MM.1S (cell line): ENCODE results near the gene HMG20A.
A peak's percentile ranks its signal among the peaks of the same experiment; 100 is the strongest.

Experiments used
- DNase-seq: peaks from one replicate; pipeline ENCODE4 v3.0.0-alpha.2; 2015
- H2AFZ ChIP-seq: fragments of 300-600 bp; sonication (generic); 2 replicates; pipeline ENCODE4 v1.6.0; 2016; ENCODE audit warnings: antibody characterized with exemption, low read length
- H3F3A ChIP-seq: fragments of 300-600 bp; sonication (generic); 2 replicates; pipeline ENCODE4 v1.6.1; 2016; ENCODE audit warnings: mild to moderate bottlenecking, antibody characterized with exemption, low read length, moderate library complexity, mixed read lengths; ENCODE audit not compliant: insufficient read depth
- H3K27ac ChIP-seq: fragments of 300-600 bp; sonication (generic); 2 replicates; pipeline ENCODE4 v1.5.1; 2016; ENCODE audit warnings: mild to moderate bottlenecking, low read length
- H3K27me3 ChIP-seq: fragments of 300-600 bp; sonication (generic); replicated peaks from 2 replicates; pipeline ENCODE4 v1.6.0; 2016; ENCODE audit warnings: low read length; ENCODE audit not compliant: insufficient read depth
- H3K36me3 ChIP-seq: fragments of 300-600 bp; sonication (generic); replicated peaks from 2 replicates; pipeline ENCODE4 v1.6.1; 2016; ENCODE audit warnings: mild to moderate bottlenecking, low read length, mixed read lengths; ENCODE audit not compliant: insufficient read depth
- H3K4me1 ChIP-seq: fragments of 300-600 bp; sonication (generic); 2 replicates; pipeline ENCODE4 v1.6.1; 2016; ENCODE audit warnings: low read length, mixed read lengths
- H3K4me2 ChIP-seq: fragments of 300-600 bp; sonication (generic); 2 replicates; pipeline ENCODE4 v1.6.0; 2016; ENCODE audit warnings: low read depth, low read length
- H3K4me3 ChIP-seq: fragments of 300-600 bp; sonication (generic); 2 replicates; pipeline ENCODE4 v1.5.1; 2016; ENCODE audit warnings: low read length, mixed read lengths
- H3K79me2 ChIP-seq: fragments of 300-600 bp; sonication (generic); 2 replicates; pipeline ENCODE4 v1.6.1; 2016; ENCODE audit warnings: mixed run types, low read length, mixed read lengths
- H3K9ac ChIP-seq: fragments of 300-600 bp; sonication (generic); 2 replicates; pipeline ENCODE4 v1.6.1; 2016; ENCODE audit warnings: low read length, mixed read lengths
- H3K9me2 ChIP-seq: fragments of 300-600 bp; sonication (generic); replicated peaks from 2 replicates; pipeline ENCODE4 v1.6.1; 2016; ENCODE audit warnings: mild to moderate bottlenecking, low read length, mixed read lengths; ENCODE audit not compliant: insufficient read depth
- H3K9me3 ChIP-seq: fragments of 300-600 bp; sonication (generic); replicated peaks from 2 replicates; pipeline ENCODE4 v1.6.1; 2016; ENCODE audit warnings: mild to moderate bottlenecking, low read length, mixed read lengths; ENCODE audit not compliant: insufficient read depth
- H4K20me1 ChIP-seq: fragments of 300-600 bp; sonication (generic); 2 replicates; pipeline ENCODE4 v1.6.1; 2016; ENCODE audit warnings: mild to moderate bottlenecking, low read length, moderate library complexity, mixed read lengths; ENCODE audit not compliant: insufficient read depth
- EZH2 ChIP-seq: fragments of 300-600 bp; sonication (generic); optimal IDR thresholded peaks from 2 replicates; pipeline ENCODE3; 2017; ENCODE audit warnings: low read depth, mild to moderate bottlenecking, antibody characterized with exemption, low read length, mixed read lengths
- EZH2phosphoT487 ChIP-seq: fragments of 300-600 bp; sonication (generic); IDR thresholded peaks from 2 replicates; pipeline ENCODE4 v1.6.1; 2018; ENCODE audit warnings: antibody characterized with exemption, low read length
- TF ChIP-seq, protein P1 (sequence below): fragments of 300-600 bp; sonication (generic); IDR thresholded peaks from 2 replicates; pipeline ENCODE4 v1.5.1; 2016; ENCODE audit warnings: antibody characterized with exemption, low read length, mixed read lengths

Gene HMG20A

DNA sequence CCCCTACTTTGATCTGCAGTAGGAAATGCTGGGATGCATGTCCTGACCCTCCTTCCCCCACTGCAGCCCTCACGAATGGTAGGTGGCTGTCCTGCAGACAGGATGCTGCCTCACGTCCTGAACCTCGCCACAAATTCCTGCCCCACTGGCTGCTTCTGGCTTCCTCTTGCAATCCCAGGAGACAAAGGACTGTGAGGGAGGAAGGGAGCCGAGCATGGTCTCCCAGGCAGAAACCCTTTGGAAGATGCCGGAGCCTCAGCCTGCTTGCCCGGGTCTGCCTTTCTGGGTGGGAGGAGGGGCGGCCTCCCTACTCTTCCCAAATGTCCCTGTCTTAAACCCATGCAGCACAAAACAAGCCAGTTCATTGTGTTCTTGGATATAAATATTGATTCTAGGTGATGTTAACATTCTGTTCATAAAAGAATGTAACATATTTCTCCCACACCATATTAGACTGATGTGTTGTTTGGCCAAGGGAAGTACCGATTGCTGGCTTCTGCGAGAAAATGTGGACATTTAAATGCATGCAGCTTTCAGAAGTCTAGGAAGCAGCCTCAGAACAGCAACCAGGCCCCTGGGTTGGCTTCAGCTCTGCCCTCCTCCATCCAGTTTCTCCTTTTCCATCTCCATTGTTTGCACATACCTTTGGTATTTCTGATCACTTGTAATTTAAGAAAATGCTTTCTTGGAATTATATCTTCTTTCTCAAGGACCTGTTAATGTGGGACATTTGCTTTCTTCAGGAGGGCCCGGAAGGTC, 75.3 kb downstream of the HMG20A start:
- H2AFZ ChIP-seq, result no peak overlapping the region

DNA sequence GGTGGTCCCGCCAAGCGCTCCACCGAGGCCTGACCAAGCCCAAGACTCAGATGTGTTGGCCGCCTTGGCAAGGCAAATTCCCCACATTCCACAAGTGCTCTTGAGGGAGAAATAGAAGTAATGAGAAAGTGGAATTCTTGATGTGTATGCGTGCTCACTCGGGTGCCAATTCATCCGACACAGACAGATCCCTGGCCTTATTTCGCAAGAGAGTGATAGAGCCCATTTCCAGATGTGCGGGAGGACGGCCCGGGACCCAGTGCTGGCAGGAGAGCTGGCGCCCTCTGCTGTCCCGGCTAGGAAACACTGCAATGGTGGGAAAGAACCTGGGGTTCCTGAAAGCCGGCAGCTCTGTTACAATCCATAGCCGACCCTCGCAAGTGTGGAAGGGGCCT, 76.0 kb downstream of the HMG20A start:
- Histone ChIP-seq H3K27me3 (no peaks in the 10 kb centered on the region), H3K79me2 (no peaks in the 10 kb centered on the region), H3K9me2 (no peaks in the 10 kb centered on the region), H3K9me3 (no peaks in the 10 kb centered on the region), H3K4me1 (peaks cover 15% of the 10 kb centered on the region), H3K9ac (no peak overlapping the region), H3K4me3 (no peak overlapping the region), H3F3A (no peaks in the 10 kb centered on the region), H3K4me2 (no peak overlapping the region), H2AFZ (no peak overlapping the region), H3K36me3 (no peaks in the 10 kb centered on the region), H3K27ac (no peak overlapping the region), H4K20me1 (no peaks in the 10 kb centered on the region)
- DNase-seq, result peak; percentile 63
- no peak for TF ChIP-seq EZH2phosphoT487
- TF ChIP-seq, protein P1, sequence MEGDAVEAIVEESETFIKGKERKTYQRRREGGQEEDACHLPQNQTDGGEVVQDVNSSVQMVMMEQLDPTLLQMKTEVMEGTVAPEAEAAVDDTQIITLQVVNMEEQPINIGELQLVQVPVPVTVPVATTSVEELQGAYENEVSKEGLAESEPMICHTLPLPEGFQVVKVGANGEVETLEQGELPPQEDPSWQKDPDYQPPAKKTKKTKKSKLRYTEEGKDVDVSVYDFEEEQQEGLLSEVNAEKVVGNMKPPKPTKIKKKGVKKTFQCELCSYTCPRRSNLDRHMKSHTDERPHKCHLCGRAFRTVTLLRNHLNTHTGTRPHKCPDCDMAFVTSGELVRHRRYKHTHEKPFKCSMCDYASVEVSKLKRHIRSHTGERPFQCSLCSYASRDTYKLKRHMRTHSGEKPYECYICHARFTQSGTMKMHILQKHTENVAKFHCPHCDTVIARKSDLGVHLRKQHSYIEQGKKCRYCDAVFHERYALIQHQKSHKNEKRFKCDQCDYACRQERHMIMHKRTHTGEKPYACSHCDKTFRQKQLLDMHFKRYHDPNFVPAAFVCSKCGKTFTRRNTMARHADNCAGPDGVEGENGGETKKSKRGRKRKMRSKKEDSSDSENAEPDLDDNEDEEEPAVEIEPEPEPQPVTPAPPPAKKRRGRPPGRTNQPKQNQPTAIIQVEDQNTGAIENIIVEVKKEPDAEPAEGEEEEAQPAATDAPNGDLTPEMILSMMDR, result peak; percentile 94

More for the DNA sequence above, 75.3 kb downstream of the HMG20A start:
- Histone ChIP-seq H3K9me2 (no peaks in the 10 kb centered on the region), H3K9me3 (no peaks in the 10 kb centered on the region), H3F3A (no peaks in the 10 kb centered on the region), H3K9ac (no peak overlapping the region), H3K4me3 (no peak overlapping the region), H3K36me3 (no peaks in the 10 kb centered on the region), H4K20me1 (no peaks in the 10 kb centered on the region), H3K4me1 (peaks cover 15% of the 10 kb centered on the region), H3K4me2 (no peak overlapping the region), H3K27ac (no peak overlapping the region), H3K27me3 (no peaks in the 10 kb centered on the region), H3K79me2 (no peaks in the 10 kb centered on the region)
- TF ChIP-seq, protein P1, result no peak
- DNase-seq, result no peak

DNA sequence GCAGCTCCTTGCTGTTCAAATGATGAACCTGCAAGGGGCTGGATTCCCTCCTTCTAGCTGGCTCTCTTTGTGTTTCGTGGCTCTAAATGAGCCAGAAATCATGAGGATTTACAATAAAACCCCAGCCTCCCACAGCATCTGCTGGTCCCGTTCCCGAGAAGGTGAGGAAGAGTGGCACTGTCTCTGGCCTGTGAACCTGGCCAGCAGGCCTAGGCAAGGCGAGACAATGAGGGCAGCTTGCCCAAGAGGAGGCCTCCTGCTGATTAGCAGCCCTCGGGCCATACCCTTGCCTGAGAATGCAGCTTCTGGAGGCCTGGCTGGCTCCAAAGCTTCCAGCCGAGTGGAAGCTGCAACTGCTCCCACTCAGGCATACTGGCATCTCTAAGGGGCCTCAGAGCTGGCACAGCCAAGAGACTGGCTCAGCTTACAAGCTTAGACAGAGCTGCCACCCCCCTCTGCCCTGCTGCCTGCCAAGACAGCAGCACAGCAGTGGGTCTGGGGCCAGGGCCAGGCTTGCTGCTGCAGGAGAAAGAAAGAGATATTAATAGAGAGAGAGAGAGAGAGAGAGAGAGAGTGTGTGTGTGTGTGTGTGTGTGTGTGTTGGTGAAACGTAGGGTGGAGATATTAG, 76.5 kb downstream of the HMG20A start:
- Histone ChIP-seq H3K4me3 (no peak overlapping the region), H3K4me1 (peaks cover 15% of the 10 kb centered on the region), H3K27ac (no peak overlapping the region), H4K20me1 (no peaks in the 10 kb centered on the region), H3K9me3 (no peaks in the 10 kb centered on the region), H3K4me2 (no peak overlapping the region), H2AFZ (no peak overlapping the region), H3K9me2 (no peaks in the 10 kb centered on the region), H3K27me3 (no peaks in the 10 kb centered on the region), H3K36me3 (no peaks in the 10 kb centered on the region), H3F3A (no peaks in the 10 kb centered on the region), H3K79me2 (no peaks in the 10 kb centered on the region), H3K9ac (no peak overlapping the region)
- TF ChIP-seq EZH2 (no peak), EZH2phosphoT487 (no peak)
- TF ChIP-seq, protein P1, result no peak
- DNase-seq, result no peak
